ENCODE results near the gene AP4M1.

AP4M1 gene, protein sequence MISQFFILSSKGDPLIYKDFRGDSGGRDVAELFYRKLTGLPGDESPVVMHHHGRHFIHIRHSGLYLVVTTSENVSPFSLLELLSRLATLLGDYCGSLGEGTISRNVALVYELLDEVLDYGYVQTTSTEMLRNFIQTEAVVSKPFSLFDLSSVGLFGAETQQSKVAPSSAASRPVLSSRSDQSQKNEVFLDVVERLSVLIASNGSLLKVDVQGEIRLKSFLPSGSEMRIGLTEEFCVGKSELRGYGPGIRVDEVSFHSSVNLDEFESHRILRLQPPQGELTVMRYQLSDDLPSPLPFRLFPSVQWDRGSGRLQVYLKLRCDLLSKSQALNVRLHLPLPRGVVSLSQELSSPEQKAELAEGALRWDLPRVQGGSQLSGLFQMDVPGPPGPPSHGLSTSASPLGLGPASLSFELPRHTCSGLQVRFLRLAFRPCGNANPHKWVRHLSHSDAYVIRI

GRCh38 chr7:100101016-100101862 is at the start of gene AP4M1, which contains the start of gene MCM7:
TSS of gene AP4M1 (plus strand) at chr7:100101643. CDS start at chr7:100101715, 72 bp downstream.
TSS of gene MCM7 (minus strand) at chr7:100101397. CDS start at chr7:100101294, 103 bp downstream.
- Histone ChIP-seq H2AFZ (ENCODE audit: low read length) (peak within 1 kb of the TSS; percentile 50; the same call in 1 of the 2 replicates), H3K9ac (ENCODE audit: low read length) (peak within 1 kb of the TSS; percentile 100), H3K9me3 (replicated peaks; ENCODE audit: insufficient read depth, low read length) (no peaks in the 10 kb centered on the region), H3K4me2 (ENCODE audit: low read depth, low read length) (peak within 1 kb of the TSS; percentile 92), H3K36me3 (replicated peaks; ENCODE audit: insufficient read depth, low read length) (peaks cover 24% of the 10 kb centered on the region), H3F3A (ENCODE audit: insufficient read depth, low read length) (peaks cover 4% of the 10 kb centered on the region; the same call in 1 of the 2 replicates), H3K4me1 (ENCODE audit: low read length) (peaks cover 12% of the 10 kb centered on the region), H4K20me1 (ENCODE audit: insufficient read depth, low read length) (peaks cover 9% of the 10 kb centered on the region; the same call in 1 of the 2 replicates), H3K4me3 (ENCODE audit: low read length) (peak within 1 kb of the TSS; percentile 98), H3K27ac (ENCODE audit: low read length) (peak within 1 kb of the TSS; percentile 95), H3K27me3 (replicated peaks; ENCODE audit: insufficient read depth, low read length) (no peaks in the 10 kb centered on the region), H3K9me2 (replicated peaks; ENCODE audit: insufficient read depth, low read length) (no peaks in the 10 kb centered on the region), H3K79me2 (ENCODE audit: low read length) (peaks cover 50% of the 10 kb centered on the region)
- TF ChIP-seq EZH2 (optimal IDR thresholded peaks at IDR 0.05; ENCODE audit: low read depth, low read length) (no peak), EZH2phosphoT487 (IDR thresholded peaks at IDR 0.05; ENCODE audit: low read length) (no peak), CTCF (IDR thresholded peaks at IDR 0.05; ENCODE audit: low read length) (no peak)
- peak; percentile 99 for DNase-seq

DNA sequence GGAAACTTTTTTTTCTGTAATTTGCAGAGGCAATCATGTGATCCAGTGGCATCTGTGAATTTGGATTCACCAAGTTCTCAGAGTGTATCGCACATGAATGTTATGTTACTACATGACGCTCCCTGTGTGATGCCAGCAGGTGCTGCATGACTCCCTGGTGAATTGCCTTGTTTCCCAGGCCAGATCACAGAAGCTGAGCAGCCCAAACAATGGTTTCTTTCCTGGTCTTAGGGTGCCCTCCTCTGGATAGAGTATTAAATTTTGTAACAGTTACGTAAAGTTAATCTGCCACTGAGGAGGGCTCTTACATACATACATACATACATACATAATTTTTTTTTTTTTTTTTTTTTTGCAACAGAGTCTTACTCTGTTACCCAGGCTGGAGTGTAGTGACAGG is 48.2 kb upstream of the AP4M1 start:
- Histone ChIP-seq H3K79me2 (ENCODE audit: low read length) (no peaks in the 10 kb centered on the region), H3K36me3 (replicated peaks; ENCODE audit: insufficient read depth, low read length) (no peaks in the 10 kb centered on the region), H2AFZ (ENCODE audit: low read length) (no peak overlapping the region), H4K20me1 (ENCODE audit: insufficient read depth, low read length) (no peaks in the 10 kb centered on the region), H3K27ac (ENCODE audit: low read length) (no peak overlapping the region), H3K4me3 (ENCODE audit: low read length) (no peak overlapping the region), H3K4me2 (ENCODE audit: low read depth, low read length) (no peak overlapping the region), H3K4me1 (ENCODE audit: low read length) (peaks cover 3% of the 10 kb centered on the region; the same call in 1 of the 2 replicates), H3K9me2 (replicated peaks; ENCODE audit: insufficient read depth, low read length) (no peaks in the 10 kb centered on the region), H3K27me3 (replicated peaks; ENCODE audit: insufficient read depth, low read length) (no peaks in the 10 kb centered on the region), H3F3A (ENCODE audit: insufficient read depth, low read length) (no peaks in the 10 kb centered on the region), H3K9ac (ENCODE audit: low read length) (no peak overlapping the region), H3K9me3 (replicated peaks; ENCODE audit: insufficient read depth, low read length) (no peaks in the 10 kb centered on the region)
- DNase-seq: peak; percentile 41
- TF ChIP-seq EZH2 (optimal IDR thresholded peaks at IDR 0.05; ENCODE audit: low read depth, low read length): no peak
- 0 out of 2 replicates have a peak, but pooled peaks have one; percentile 18 for TF ChIP-seq CTCF (IDR thresholded peaks at IDR 0.05; ENCODE audit: low read length)
- no peak for TF ChIP-seq EZH2phosphoT487 (IDR thresholded peaks at IDR 0.05; ENCODE audit: low read length)

DNA sequence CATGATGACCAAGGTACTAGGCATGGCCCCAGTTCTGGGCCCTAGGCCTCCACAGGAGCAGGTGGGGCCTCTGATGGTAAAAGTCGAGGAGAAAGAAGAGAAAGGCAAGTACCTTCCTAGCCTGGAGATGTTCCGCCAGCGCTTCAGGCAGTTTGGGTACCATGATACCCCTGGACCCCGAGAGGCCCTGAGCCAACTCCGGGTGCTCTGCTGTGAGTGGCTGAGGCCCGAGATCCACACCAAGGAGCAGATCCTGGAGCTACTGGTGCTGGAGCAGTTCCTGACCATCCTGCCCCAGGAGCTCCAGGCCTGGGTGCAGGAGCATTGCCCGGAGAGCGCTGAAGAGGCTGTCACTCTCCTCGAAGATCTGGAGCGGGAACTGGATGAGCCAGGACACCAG is 44.4 kb upstream of the AP4M1 start:
- H3K9ac ChIP-seq (ENCODE audit: low read length): no peak overlapping the region
- H3K27me3 ChIP-seq (replicated peaks; ENCODE audit: insufficient read depth, low read length): no peaks in the 10 kb centered on the region
- H2AFZ ChIP-seq (ENCODE audit: low read length): no peak overlapping the region

More for the DNA sequence above, 44.4 kb upstream of the AP4M1 start:
- no peak overlapping the region for H3K27ac ChIP-seq (ENCODE audit: low read length)
- no peaks in the 10 kb centered on the region for H3F3A ChIP-seq (ENCODE audit: insufficient read depth, low read length)
- no peaks in the 10 kb centered on the region for H3K4me1 ChIP-seq (ENCODE audit: low read length)
- no peak for DNase-seq
- H3K36me3 ChIP-seq (replicated peaks; ENCODE audit: insufficient read depth, low read length): no peaks in the 10 kb centered on the region
- H4K20me1 ChIP-seq (ENCODE audit: insufficient read depth, low read length): no peaks in the 10 kb centered on the region
- H3K9me3 ChIP-seq (replicated peaks; ENCODE audit: insufficient read depth, low read length): no peaks in the 10 kb centered on the region
- TF ChIP-seq CTCF (IDR thresholded peaks at IDR 0.05; ENCODE audit: low read length) (no peak), EZH2 (optimal IDR thresholded peaks at IDR 0.05; ENCODE audit: low read depth, low read length) (no peak), EZH2phosphoT487 (IDR thresholded peaks at IDR 0.05; ENCODE audit: low read length) (no peak)
- no peak overlapping the region for H3K4me3 ChIP-seq (ENCODE audit: low read length)
- no peak overlapping the region for H3K4me2 ChIP-seq (ENCODE audit: low read depth, low read length)
- H3K9me2 ChIP-seq (replicated peaks; ENCODE audit: insufficient read depth, low read length): no peaks in the 10 kb centered on the region
- H3K79me2 ChIP-seq (ENCODE audit: low read length): no peaks in the 10 kb centered on the region

All from MM.1S (cell line).